Amygdala (tissue), 56 donors: ENCODE data around the gene RAB5IF.
A peak's percentile ranks its signal among the peaks of the same experiment; 100 is the strongest.
"Not testable (repeated sequence)": the region's sequence is repeated elsewhere in the genome, so short reads cannot be mapped to it uniquely, and the experiment has no call there.

ENCODE experiments used
- DNase-seq, 56 donors: peaks; one replicate each; lab custom pipeline; 2025; lab: John Stamatoyannopoulos, UW

Gene RAB5IF, protein sequence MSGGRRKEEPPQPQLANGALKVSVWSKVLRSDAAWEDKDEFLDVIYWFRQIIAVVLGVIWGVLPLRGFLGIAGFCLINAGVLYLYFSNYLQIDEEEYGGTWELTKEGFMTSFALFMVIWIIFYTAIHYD

GRCh38 chr20:36605399-36606157, at the start of gene RAB5IF:
Gene RAB5IF, plus strand, starts transcription at chr20:36605779. Its CDS starts 173 bp downstream, at chr20:36605952.
- DNase-seq: peak; percentile 68 to 100 (median 96)

GRCh38 chr20:36562724-36563123, 42.9 kb upstream of the RAB5IF start:
- no peak for DNase-seq

- no peak for DNase-seq
These were observed 42.2 kb upstream of the RAB5IF start for GRCh38 chr20:36563374-36563773.

- not testable (repeated sequence) for DNase-seq
These were observed 41.4 kb upstream of the RAB5IF start for GRCh38 chr20:36564078-36564725.

DNA sequence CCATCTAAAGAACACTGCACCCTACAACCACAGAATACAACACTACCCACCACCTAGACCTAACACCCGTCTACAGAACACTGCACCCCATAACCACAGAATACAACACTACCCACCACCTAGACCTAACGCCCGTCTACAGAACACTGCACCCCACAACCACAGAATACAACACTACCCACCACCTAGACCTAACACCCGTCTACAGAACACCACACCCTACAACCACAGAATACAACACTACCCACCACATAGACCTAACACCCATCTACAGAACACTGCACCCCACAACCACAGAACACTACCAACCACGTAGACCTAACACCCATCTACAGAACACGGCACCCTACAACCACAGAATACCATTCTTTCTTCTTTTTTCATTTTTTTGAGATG, 40.9 kb upstream of the RAB5IF start:
- not testable (repeated sequence) for DNase-seq

DNA sequence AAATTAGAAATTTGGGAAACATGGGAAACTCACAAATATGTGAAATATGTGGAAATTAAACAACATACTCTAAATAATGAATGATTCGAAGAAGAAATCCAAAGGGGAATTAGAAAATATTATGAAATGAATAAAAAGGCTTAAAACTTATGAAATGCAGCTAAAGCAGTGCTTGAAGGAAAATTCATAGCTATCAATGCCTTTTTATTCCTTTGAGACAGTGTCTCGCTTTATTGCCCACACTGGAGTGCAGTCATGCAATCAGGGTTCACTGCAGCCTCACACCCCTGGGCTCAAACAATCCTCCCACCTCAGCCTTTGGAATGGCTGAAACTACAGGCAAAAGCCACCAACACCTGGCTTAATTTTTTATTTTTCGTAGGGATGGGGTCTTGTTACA, 40.1 kb upstream of the RAB5IF start:
- DNase-seq: no peak

- no peak for DNase-seq
These were observed 35.6 kb upstream of the RAB5IF start for GRCh38 chr20:36569847-36570429.

GRCh38 chr20:36571564-36572504, 33.7 kb upstream of the RAB5IF start:
- DNase-seq: no peak

- DNase-seq: no peak
These were observed 32.9 kb upstream of the RAB5IF start for GRCh38 chr20:36572701-36573102.

DNA sequence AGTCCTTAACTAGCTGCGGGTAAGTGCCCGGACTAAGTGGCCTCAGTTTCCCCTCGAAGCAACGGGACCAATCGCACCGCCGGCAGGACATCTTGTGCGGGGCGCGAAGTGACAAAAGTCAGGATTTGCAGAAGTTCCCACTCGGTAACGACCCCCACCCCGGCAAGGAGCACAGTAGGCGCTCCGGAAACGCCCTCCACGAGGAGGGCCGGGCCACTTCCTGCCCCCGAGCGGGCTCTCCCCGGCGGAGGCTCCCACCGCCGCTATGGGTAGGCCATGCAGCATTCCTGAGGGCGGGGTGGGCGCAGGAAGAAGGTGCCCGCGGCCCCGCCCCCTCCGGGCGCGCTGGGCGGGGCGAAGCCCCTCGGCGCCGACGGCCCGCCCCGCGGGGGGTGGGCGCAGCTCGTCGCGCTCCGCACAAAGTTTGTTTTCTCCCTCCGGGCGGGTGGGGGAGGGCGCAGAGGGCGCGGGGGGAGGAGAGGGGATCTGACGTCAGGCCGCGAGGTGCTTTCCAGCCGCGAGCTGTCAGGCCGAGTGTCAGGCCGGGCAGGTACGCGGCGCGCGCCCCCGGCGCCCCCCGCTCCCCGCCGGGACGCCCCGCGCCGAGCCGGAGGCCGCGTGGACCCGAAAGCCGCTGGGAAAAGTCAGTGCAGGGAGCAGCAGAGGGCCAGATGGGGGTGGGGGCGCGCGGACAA, 32.3 kb upstream of the RAB5IF start, which contains the start of gene TGIF2:
Gene TGIF2 (plus strand): TSS at position 495 of the 695 bp plus-strand sequence. CDS start 5,178 bp downstream, outside the sequence.
- peak in 29 of 56 donors; percentile 6 to 58 (median 29) for DNase-seq

GRCh38 chr20:36573798-36574365, 31.7 kb upstream of the RAB5IF start:
- peak in 22 of 56 donors; percentile 3 to 62 (median 24) for DNase-seq

DNA sequence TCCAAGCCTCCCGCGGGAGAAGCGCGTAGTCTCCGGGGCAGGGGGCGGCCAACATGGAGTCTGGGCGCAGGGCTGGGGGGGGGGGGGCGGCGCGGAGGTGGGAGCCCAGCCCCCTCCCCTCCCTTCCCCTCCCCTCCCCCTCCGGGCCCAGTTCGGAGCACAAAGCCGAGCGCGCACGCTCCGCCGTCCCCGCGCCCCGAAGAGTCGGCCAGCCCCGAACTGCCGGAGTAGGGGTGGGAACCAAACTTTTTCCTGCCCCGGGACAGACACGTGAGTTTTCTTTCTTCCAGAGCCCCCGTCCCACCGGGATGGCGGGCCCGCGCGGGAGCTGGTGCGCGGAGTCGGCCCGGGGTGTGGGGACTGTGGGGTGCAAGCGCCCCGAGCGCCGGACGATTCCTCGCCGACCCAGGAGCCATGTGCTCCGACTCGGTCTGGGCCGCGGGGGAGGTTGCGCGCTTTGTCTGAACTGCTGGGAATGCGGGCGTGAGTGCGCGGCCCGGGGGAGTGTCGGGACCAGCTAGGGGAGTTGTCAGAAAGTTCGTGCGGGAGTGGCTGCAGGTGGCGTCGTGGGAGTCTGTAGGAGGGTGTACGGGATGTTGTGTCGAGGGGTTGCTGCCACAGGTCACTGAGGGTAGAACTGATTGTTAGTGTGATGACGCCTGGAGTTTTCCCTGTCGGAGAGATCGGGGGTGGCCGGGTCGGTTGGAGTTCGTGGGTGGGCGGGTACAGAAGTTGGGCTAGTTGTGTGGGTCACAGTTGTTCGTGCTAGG, 31.0 kb upstream of the RAB5IF start:
- peak in 3 of 56 donors; percentile 16 to 29 (median 18) for DNase-seq

- DNase-seq: no peak
These were observed 29.5 kb upstream of the RAB5IF start for GRCh38 chr20:36576081-36576445.

DNA sequence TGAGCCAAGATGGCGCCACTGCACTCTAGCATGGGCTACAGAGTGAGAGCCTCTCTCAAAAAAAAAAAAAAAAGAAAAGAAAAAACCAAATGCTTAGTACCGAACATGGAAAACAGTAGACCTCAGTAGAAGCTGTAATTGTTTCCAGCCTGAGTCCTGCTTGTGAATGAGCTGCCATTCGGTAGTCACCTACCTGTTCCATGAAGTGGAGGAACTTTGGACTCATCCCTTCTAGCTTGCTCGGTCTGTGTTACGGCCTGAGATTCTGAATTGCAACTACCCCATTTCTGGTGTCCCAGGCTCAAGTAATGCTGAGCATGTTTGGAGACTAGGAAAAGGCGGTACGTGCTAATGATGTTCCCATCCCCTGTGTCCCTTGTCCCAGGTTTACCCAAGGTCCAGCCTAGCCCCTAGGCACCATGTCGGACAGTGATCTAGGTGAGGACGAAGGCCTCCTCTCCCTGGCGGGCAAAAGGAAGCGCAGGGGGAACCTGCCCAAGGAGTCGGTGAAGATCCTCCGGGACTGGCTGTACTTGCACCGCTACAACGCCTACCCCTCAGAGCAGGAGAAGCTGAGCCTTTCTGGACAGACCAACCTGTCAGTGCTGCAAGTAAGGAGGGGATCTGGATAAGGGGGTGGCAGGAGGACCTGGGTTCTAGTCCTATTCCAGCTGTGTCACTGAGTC, 27.1 kb upstream of the RAB5IF start:
- DNase-seq: no peak

GRCh38 chr20:36579996-36580545, 25.5 kb upstream of the RAB5IF start:
- DNase-seq: no peak

DNA sequence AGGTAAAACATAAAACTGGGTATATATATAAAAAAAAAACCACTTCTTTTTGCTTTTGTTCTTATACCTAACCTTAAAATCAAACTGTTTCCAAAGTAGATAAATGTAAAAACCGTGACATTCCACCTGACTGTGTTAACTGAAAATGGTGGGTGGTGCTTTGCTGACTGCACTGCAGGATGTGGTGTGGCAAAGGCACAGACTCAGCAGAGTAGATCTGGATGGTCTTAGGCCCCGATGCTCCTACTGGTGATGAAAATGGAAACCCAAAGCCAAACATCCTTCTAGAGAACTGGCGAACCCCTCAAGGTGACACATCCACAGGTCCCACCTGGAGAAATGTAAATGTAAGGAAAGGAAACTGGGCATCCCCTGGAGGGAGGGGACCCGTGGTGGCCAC, 23.3 kb upstream of the RAB5IF start:
- DNase-seq: no peak

DNA sequence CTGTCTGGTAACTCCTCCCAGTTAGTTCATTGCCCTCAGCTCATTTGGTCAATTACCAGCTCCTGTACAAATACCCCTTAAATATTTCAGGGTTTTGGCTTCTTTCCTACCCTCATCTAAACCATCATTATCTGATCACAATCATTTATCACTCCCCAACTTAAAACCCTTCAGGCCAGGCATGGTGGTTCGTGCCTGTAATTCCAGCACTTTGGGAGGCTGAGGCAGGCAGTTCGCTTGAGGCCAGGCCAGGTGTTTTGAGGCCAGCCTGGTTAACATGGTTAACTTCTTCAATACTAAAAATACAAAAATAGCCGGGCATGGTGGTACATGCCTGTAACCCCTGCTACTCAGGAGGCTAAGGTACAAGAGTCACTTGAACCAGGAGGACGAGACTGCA, 22.8 kb upstream of the RAB5IF start:
- no peak for DNase-seq
